Ovary (tissue), 9 donors: Measurements from ENCODE around the gene IL36G. TPM values are rescaled to one million over a fixed set of nuclear protein-coding genes. Genes with fewer than 3 reads are reported as not detected.

Experiments used
- DNase-seq, 5 donors: peaks; one replicate each; pipeline ENCODE4 v3.0.0-alpha.2; 2019 to 2020
- H3K27ac ChIP-seq, 2 donors: fragments of 200-600 bp; one replicate each; pipeline versions ENCODE4 v1.5.1 to v1.8.0; 2019 to 2022
- H3K27me3 ChIP-seq: fragments of 200-600 bp; one replicate; pipeline ENCODE4 v1.8.0; 2022
- H3K36me3 ChIP-seq: fragments of 200-600 bp; sonication (generic); one replicate; pipeline ENCODE4 v1.5.1; 2019
- H3K4me1 ChIP-seq: one replicate; pipeline ENCODE4 v1.8.1; 2013; ENCODE audit warnings: mild to moderate bottlenecking, moderate library complexity; ENCODE audit not compliant: insufficient read depth
- H3K4me3 ChIP-seq: fragments of 200-600 bp; sonication (generic); one replicate; pipeline ENCODE4 v1.5.1; 2017
- H3K9me3 ChIP-seq, 2 donors: fragments of 200-600 bp in 1 of 2; sonication (generic) in 1 of 2; one replicate each; pipeline versions ENCODE4 v1.5.1 to v1.8.1; 2013 to 2019; ENCODE audit warnings: mild to moderate bottlenecking in 1 of 2, moderate library complexity in 1 of 2
- CTCF ChIP-seq, 3 donors: fragments of 450-650 bp in 2 of 3; fragments of 200-600 bp in 1 of 3; IDR thresholded peaks; one replicate each; pipeline versions ENCODE4 v1.5.1 to v1.8.0; 2016 to 2022; ENCODE audit warnings: antibody characterized with exemption in 3 of 3, mild to moderate bottlenecking in 1 of 3
- EP300 ChIP-seq: sonication (generic); formaldehyde crosslinking; IDR thresholded peaks from one replicate; pipeline ENCODE4 v1.6.1; 2017; ENCODE audit warnings: antibody characterized with exemption
- POLR2A ChIP-seq: fragments of 450-650 bp; IDR thresholded peaks from one replicate; pipeline ENCODE4 v1.6.1; 2017; ENCODE audit warnings: antibody characterized with exemption, mild to moderate bottlenecking, moderate library complexity
- WGBS, 3 donors: extraction: QIAGEN DNeasy Blood & Tissue Kit in 1 of 3; methylation state at CpG; one replicate each; pipeline versions ENCODE4 v1.1.5 to v1.1.7; 2013 to 2017; 5-methylcytosine and 5-hydroxymethylcytosine counted together
- intact Hi-C, 4 donors: fragments of 100-400 bp; cut with DNase I; formaldehyde crosslinking; loops; one replicate each; pipeline versions ENCODE4 v1.11.0 to v1.15.1; 2022 to 2023
- polyA plus RNA-seq, 2 donors: library from polyadenylated mRNA; stranded (reverse); fragments of 200-250 nt in 1 of 2; fragments of 350-450 nt in 1 of 2; fragmentation: Illumina TruSeq in 1 of 2; extraction: RNeasy Lipid Tissue Mini Kit (QIAGEN cat#74804) in 1 of 2; gene quantifications; one replicate each; pipeline ENCODE4 v1.2.3, GENCODE V29; 2013 to 2014
- total RNA-seq, 7 donors: library from RNA; depleted of rRNA in 2 of 7; stranded (reverse); fragments of >200 nt in 2 of 7; fragmentation: NEBNext Ultra II Directional in 3 of 7; extraction: Animal tissue kit (Norgen Biotek cat#: 25700) in 3 of 7; gene quantifications; one replicate each; pipeline versions ENCODE4 v1.1.0 to v1.2.4, GENCODE V29; 2016 to 2023
- donor health status: DM: no; HTN: no; CAD: no; lungs with moderate emphysema.
- donor health status: DM: no; HTN: no; CAD: no.
- donor health status: Bipolar disorder and iron deficiency.
- donor health status: DM: yes; HTN: yes; CAD: no.
- donor health status: DM: no; HTN: no; CAD: no.
- donor health status: DM: yes; HTN: yes; CAD: no.

The IL36G gene
- total and polyA plus RNA-seq, 9 donors, result not detected

DNA sequence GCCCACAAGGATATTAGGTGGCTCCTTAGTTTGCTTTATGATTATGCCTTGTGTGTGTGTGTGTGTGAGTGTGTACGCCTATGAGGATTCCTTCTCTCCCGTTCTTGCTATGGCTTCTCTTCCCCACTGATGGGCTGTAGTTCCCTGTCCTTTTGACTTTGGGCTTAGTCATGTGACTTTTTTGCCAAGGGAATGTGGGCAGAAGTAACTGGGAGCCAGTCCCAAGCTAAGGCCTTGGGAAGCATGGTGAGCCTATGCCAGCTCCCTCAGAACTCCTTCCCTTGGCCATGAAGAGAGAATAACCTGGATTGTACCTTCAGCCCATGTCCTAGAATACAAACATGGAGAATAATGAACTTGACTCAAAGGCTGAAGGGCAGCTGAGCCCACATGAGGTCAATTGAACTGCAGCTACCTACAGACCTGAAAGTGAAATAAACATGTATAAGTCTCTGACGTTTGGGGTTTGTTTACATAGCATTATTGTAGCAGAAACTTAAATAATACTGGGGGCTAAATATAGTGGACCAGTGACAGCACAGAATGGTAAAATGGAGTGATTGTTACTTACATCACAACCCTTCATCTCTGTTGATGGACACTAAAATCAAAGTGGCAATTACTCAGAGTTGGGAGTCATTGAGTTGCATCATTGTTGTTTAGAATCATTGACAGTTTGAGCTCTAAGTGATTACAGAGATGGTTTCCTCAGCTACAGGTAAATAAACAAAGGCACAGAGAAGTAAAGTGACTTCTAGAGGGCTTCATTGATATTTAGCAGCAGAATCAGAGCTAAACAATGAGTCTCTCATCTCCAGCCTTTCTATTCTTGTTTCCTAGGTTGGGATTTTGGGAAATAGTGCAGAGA lies 15.3 kb upstream of the IL36G start:
- H3K9me3 ChIP-seq, result no peaks in the 10 kb centered on the region
- no peak overlapping the region for H3K27ac ChIP-seq
- 59 to 78% (median 66%) methylated on average over 3 of the region's 3 CpGs for WGBS, 3 donors
- H3K4me1 ChIP-seq, result no peaks in the 10 kb centered on the region
- intact Hi-C loops, result no loop called here
- DNase-seq, result no peak
- no peak overlapping the region for H3K4me3 ChIP-seq
- no peaks in the 10 kb centered on the region for H3K36me3 ChIP-seq
- no peaks in the 10 kb centered on the region for H3K27me3 ChIP-seq
- TF ChIP-seq POLR2A (no peak), EP300 (no peak), CTCF (IDR thresholded peaks at IDR 0.05) (no peak)

DNA sequence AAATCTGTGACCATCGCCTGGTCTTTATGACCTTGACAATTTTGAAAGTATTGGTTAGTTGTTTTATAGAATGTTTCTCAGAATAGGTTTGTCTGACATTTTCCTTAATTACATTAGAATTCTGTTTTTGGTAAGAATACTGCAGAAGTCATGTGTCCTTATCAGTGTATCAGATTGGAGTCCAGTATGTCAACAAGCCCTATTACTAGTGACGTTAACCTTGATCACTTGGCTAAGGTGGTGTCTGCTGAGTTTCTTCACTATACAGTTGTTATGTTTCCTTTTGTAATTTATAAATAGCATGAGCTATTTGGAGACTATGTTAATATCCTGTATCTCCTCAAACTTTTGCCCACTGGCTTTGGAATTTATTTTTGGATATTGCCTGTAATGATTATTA lies 10.8 kb upstream of the IL36G start:
- no peak overlapping the region for H3K4me3 ChIP-seq
- no peaks in the 10 kb centered on the region for H3K36me3 ChIP-seq
- H3K27ac ChIP-seq, result no peak overlapping the region
- WGBS, 3 donors, result 60 to 70% (median 66%) methylated on average over 2 of the region's 2 CpGs
- H3K9me3 ChIP-seq, result no peaks in the 10 kb centered on the region
- H3K27me3 ChIP-seq, result no peaks in the 10 kb centered on the region
- intact Hi-C loops, result no loop called here
- DNase-seq, result no peak
- no peaks in the 10 kb centered on the region for H3K4me1 ChIP-seq
- TF ChIP-seq EP300, result no peak
- no peak for TF ChIP-seq POLR2A
- TF ChIP-seq CTCF (IDR thresholded peaks at IDR 0.05), result no peak

GRCh38 chr2:112972423-112973086 lies 5.3 kb upstream of the IL36G start:
- intact Hi-C loops, result no loop called here
- TF ChIP-seq POLR2A (no peak), EP300 (no peak), CTCF (IDR thresholded peaks at IDR 0.05) (no peak)
- H3K27me3 ChIP-seq, result no peaks in the 10 kb centered on the region
- no peak overlapping the region for H3K4me3 ChIP-seq
- H3K27ac ChIP-seq, result no peak overlapping the region
- no peaks in the 10 kb centered on the region for H3K4me1 ChIP-seq
- no peak for DNase-seq
- no peaks in the 10 kb centered on the region for H3K9me3 ChIP-seq
- no peaks in the 10 kb centered on the region for H3K36me3 ChIP-seq
- 89 to 91% (median 90%) methylated on average over 5 of the region's 5 CpGs for WGBS, 3 donors

DNA sequence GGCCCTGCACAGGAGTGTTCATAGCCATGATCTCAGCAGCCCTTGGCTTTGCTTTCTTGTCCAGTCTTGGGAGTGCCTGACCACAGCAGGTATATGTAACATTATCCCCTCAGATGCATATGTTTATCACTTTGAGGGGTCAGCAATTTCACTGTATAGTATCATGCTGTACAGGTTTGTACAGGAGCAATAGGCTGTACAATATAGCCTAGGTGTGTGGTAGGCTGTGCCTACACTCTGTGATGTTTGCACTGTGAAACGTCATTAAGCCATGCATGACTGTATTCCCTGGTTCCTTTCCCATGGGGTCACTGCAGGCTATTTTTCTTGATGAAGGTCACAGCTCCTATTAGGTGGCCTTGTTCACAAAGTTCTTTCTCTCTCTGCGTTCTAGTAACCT lies 4.7 kb upstream of the IL36G start:
- TF ChIP-seq EP300 (no peak), CTCF (IDR thresholded peaks at IDR 0.05) (no peak), POLR2A (no peak)
- H3K9me3 ChIP-seq, result no peaks in the 10 kb centered on the region
- DNase-seq, result no peak
- no peaks in the 10 kb centered on the region for H3K4me1 ChIP-seq
- WGBS, 3 donors, result 31 to 66% (median 31%) methylated on average over 2 of the region's 2 CpGs
- H3K36me3 ChIP-seq, result no peaks in the 10 kb centered on the region
- H3K27me3 ChIP-seq, result no peaks in the 10 kb centered on the region
- no peak overlapping the region for H3K4me3 ChIP-seq
- no peak overlapping the region for H3K27ac ChIP-seq
- intact Hi-C loops, result no loop called here
